Lung (tissue), 12 donors: ENCODE measurements around the gene NRG3. TPM values are rescaled to one million over a fixed set of nuclear protein-coding genes. Genes with fewer than 3 reads are reported as not detected.

Source experiments
- ATAC-seq: fragments of 200-7000 bp; cut with Tn5 transposase; one replicate; pipeline ENCODE4 v1.9.1; 2020; ENCODE audit warnings: moderate number of reproducible peaks; ENCODE audit not compliant: insufficient read depth, low FRiP score
- DNase-seq, 3 donors: peaks; one replicate each; pipeline ENCODE4 v3.0.0-alpha.2; 2013 to 2017
- H3K27ac ChIP-seq, 2 donors: one replicate each; pipeline ENCODE4 v1.5.1; 2013; ENCODE audit warnings: mild to moderate bottlenecking in 2 of 2, moderate library complexity in 2 of 2, control low read depth in 1 of 2, inconsistent platforms in 1 of 2, low read depth in 1 of 2, low read length in 1 of 2
- H3K27me3 ChIP-seq, 3 donors: one replicate each; pipeline ENCODE4 v1.5.1; 2013; ENCODE audit warnings: low read length in 2 of 3; ENCODE audit not compliant: control insufficient read depth in 3 of 3, insufficient read depth in 3 of 3
- H3K36me3 ChIP-seq, 4 donors: one replicate each; pipeline ENCODE4 v1.5.1; 2013; ENCODE audit warnings: low read length in 4 of 4, mild to moderate bottlenecking in 1 of 4, moderate library complexity in 1 of 4; ENCODE audit not compliant: control insufficient read depth in 4 of 4, insufficient read depth in 4 of 4
- H3K4me1 ChIP-seq, 5 donors: one replicate each; pipeline ENCODE4 v1.5.1; 2013; ENCODE audit warnings: low read length in 5 of 5, mild to moderate bottlenecking in 2 of 5, moderate library complexity in 1 of 5; ENCODE audit not compliant: control insufficient read depth in 5 of 5, insufficient read depth in 5 of 5
- H3K4me3 ChIP-seq: one replicate; pipeline ENCODE4 v1.5.1; 2013; ENCODE audit warnings: mild to moderate bottlenecking, control low read depth, moderate library complexity
- H3K9ac ChIP-seq, 2 donors: one replicate each; pipeline ENCODE4 v1.5.1; 2013; ENCODE audit warnings: low read length in 2 of 2, control low read depth in 1 of 2; ENCODE audit not compliant: insufficient read depth in 1 of 2
- H3K9me3 ChIP-seq, 4 donors: one replicate each; pipeline ENCODE4 v1.5.1; 2013; ENCODE audit warnings: low read length in 3 of 4, mild to moderate bottlenecking in 1 of 4, moderate library complexity in 1 of 4; ENCODE audit not compliant: control insufficient read depth in 4 of 4, insufficient read depth in 3 of 4
- WGBS, 2 donors: extraction: QIAGEN DNeasy Blood & Tissue Kit; methylation state at CpG; one replicate each; pipeline ENCODE4 v1.1.7; 2013; 5-methylcytosine and 5-hydroxymethylcytosine counted together
- polyA plus RNA-seq, 2 donors: library from polyadenylated mRNA; stranded (reverse); fragments of 200-250 nt; gene quantifications; one replicate each; pipeline ENCODE4 v1.2.1, GENCODE V29; 2013
- total RNA-seq, 2 donors: library from RNA; depleted of rRNA in 1 of 2; stranded (reverse); fragments of >200 nt in 1 of 2; gene quantifications; one replicate each; pipeline ENCODE4 v1.2.1, GENCODE V29; 2014 to 2021
- TF ChIP-seq, protein P1 (sequence below): IDR thresholded peaks from 2 replicates; pipeline ENCODE4 v1.5.1; 2012; ENCODE audit warnings: mild to moderate bottlenecking; ENCODE audit errors: control extremely low read depth, extremely low read depth
- donor health status: control.
- donor health status: control.
- donor health status: Bipolar disorder and iron deficiency.
- donor health status: healthy.
- donor health status: DM: yes; HTN: yes; CAD: no.

Gene NRG3
- total and polyA plus RNA-seq, 4 donors: 0.49 to 2.0 (median 0.84) TPM

DNA sequence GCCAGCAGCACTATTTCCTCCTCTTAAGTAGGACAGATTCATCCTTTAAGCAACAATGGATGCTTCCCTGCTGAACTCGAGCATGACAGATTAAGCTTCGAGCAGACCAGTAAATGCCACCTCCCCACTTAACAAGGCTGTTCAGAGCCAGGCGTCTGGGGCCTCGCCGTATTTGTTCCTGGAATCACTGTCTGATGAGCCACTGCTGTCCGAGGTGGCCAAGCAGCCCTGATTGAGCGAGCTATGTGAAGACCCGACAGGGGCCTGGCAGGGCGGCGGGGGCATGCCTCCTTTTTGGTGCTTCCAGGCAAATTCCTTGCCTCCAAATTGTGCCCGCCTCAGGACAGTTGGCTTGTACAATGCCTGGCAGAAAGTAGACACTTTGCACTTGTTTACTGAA, 862.6 kb downstream of the NRG3 start:
- 68 to 82% methylated on average over 11 of the region's 11 CpGs for WGBS, 2 donors
- Histone ChIP-seq H3K9ac (no peak overlapping the region), H3K4me3 (no peak overlapping the region), H3K4me1 (no peaks in the 10 kb centered on the region), H3K27ac (no peak overlapping the region), H3K9me3 (no peaks in the 10 kb centered on the region), H3K27me3 (no peaks in the 10 kb centered on the region), H3K36me3 (no peaks in the 10 kb centered on the region)
- DNase-seq (no peak), ATAC-seq (no peak)
- TF ChIP-seq, protein P1, sequence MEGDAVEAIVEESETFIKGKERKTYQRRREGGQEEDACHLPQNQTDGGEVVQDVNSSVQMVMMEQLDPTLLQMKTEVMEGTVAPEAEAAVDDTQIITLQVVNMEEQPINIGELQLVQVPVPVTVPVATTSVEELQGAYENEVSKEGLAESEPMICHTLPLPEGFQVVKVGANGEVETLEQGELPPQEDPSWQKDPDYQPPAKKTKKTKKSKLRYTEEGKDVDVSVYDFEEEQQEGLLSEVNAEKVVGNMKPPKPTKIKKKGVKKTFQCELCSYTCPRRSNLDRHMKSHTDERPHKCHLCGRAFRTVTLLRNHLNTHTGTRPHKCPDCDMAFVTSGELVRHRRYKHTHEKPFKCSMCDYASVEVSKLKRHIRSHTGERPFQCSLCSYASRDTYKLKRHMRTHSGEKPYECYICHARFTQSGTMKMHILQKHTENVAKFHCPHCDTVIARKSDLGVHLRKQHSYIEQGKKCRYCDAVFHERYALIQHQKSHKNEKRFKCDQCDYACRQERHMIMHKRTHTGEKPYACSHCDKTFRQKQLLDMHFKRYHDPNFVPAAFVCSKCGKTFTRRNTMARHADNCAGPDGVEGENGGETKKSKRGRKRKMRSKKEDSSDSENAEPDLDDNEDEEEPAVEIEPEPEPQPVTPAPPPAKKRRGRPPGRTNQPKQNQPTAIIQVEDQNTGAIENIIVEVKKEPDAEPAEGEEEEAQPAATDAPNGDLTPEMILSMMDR: no peak

DNA sequence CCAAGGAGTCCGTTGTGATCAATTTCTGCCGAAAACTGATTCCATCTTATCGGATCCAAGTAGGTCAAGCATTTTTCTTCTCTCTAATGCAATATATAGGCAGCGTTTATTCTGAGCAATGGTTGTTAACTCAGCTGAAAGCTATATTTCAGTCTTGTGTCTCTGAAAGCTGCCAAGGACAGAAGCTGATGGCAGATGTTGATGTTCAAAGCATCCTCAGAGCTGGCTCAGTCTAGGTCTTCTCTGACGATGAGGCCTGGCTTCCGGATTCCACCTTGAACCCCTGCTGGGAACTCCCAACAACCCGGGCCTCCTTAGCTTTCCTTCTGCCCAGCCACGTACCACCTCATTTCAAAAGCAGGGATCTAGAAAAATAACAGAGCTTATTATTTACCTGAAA, 863.6 kb downstream of the NRG3 start:
- ATAC-seq (no peak), DNase-seq (no peak)
- TF ChIP-seq, protein P1: no peak
- 78 to 87% methylated on average over 8 of the region's 8 CpGs for WGBS, 2 donors
- Histone ChIP-seq H3K9ac (no peak overlapping the region), H3K4me3 (no peak overlapping the region), H3K27ac (no peak overlapping the region), H3K36me3 (no peaks in the 10 kb centered on the region), H3K4me1 (no peaks in the 10 kb centered on the region), H3K27me3 (no peaks in the 10 kb centered on the region), H3K9me3 (no peaks in the 10 kb centered on the region)

- peak in 2 of 3 donors; percentile 3 to 12 for DNase-seq
- no peak for ATAC-seq
- 52 to 57% methylated on average over 4 of the region's 4 CpGs for WGBS, 2 donors
Measured at GRCh38 chr10:82742478-82742877, 867.5 kb downstream of the NRG3 start.

DNA sequence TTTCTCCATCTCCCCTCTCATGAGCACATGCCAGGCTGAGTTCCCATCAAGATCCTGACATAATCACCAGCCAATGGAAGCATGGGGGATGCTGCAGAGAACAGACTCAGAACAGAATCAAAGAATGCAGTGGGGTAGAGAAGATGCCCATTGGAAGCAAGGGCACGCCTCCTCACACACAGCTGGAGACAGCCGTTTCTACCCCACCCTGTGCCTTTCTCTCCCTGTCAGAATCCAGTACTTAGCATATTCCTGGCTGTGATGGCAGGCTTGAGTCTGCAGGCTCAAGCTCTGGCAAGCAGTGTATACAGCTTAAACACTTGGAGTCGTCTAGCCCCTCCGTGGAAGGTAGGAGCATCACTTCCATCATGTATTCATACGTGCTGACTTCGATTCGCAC, 867.9 kb downstream of the NRG3 start:
- no peak for ATAC-seq
- H3K27me3 ChIP-seq: no peaks in the 10 kb centered on the region

More at GRCh38 chr10:82742478-82742877, 867.5 kb downstream of the NRG3 start:
- TF ChIP-seq, protein P1: no peak
- Histone ChIP-seq H3K27ac (no peak overlapping the region), H3K4me3 (no peak overlapping the region), H3K9me3 (no peaks in the 10 kb centered on the region), H3K9ac (no peak overlapping the region), H3K4me1 (no peaks in the 10 kb centered on the region), H3K36me3 (no peaks in the 10 kb centered on the region), H3K27me3 (no peaks in the 10 kb centered on the region)

More for the DNA sequence above, 867.9 kb downstream of the NRG3 start:
- 87 to 88% methylated on average over 7 of the region's 7 CpGs for WGBS, 2 donors
- Histone ChIP-seq H3K4me1 (no peaks in the 10 kb centered on the region), H3K36me3 (no peaks in the 10 kb centered on the region), H3K4me3 (no peak overlapping the region), H3K9ac (no peak overlapping the region), H3K9me3 (no peaks in the 10 kb centered on the region), H3K27ac (no peak overlapping the region)
- TF ChIP-seq, protein P1: no peak
- DNase-seq: no peak
